ELF-1 (cell line): ENCODE results near the gene ZNF576.
"Not testable (repeated sequence)": the region's sequence is repeated elsewhere in the genome, so short reads cannot be mapped to it uniquely, and the experiment has no call there.

Experiments
- DNase-seq: peaks from one replicate; pipeline ENCODE4 v3.0.0-alpha.2; 2016; ENCODE audit warnings: low read depth, low spot score

Gene ZNF576, protein sequence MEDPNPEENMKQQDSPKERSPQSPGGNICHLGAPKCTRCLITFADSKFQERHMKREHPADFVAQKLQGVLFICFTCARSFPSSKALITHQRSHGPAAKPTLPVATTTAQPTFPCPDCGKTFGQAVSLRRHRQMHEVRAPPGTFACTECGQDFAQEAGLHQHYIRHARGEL

DNA sequence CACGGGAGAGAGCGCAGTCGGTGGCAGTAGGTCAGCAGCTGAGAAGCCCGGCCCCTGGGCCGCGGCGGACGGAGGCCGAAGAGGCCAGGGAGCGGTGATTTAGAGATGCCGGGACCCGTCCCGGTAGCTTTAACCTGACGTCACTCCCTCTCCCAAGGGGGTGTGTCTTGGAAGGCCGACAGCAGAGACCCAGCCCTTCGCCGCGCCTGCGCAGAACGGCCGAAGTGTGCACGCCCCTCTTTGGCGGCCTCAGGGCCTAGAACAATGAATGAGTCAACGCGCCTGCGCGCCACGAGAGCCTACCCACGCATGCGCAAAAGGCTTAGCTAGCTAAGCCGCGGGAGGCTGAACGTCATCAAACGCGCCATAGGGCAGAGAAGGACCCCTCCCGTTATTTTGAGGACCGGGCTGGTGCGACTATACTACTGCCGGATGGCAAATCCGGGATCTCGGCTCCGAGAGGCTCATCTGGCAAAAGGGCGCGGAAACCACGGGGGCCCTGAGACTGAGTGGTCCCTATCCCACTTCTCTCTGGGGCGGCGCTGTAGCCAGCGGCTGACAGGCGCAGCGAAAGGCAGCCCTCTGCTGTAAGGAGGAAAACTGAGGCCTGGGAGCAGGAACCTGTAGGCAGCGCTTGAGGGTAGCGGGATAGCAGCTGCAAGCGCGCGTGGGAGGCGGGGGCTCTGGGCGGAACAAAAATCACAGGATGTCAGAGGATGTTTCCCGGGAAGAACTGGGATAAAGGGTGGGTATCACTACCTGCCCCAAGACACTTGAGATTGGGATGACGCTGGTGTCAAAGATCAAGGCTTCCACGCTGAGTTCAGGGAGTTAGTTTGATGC lies at the start of gene ZNF576, which contains the start of gene IRGQ:
ZNF576 (plus strand) TSS at position 597 of the 843 bp plus-strand sequence. CDS start 514 bp downstream, outside the sequence.
IRGQ (minus strand) TSS at position 136 of the 843 bp plus-strand sequence. CDS start 796 bp downstream, outside the sequence.
- DNase-seq: peak; percentile 100

- not testable (repeated sequence) for DNase-seq
Measured at GRCh38 chr19:43547926-43548325, 48.5 kb upstream of the ZNF576 start.

DNA sequence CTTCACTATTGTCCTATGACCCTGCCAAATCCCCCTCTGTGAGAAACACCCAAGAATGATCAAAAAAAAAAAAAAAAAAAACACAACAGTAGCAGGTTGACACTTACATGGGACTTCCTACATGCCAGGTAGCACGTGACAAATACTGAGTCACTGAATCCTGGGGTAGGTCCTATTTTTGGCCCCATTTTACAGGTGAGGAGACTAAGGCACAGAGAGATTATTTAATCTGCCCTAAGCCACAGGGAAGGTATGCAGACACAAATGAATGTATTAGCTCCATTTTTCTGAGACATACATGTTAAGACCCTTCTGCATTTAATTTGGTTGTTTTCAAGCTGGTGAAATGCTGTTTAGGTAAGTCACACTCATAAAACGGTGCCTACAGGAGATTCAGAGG lies 47.7 kb upstream of the ZNF576 start:
- no peak for DNase-seq

- no peak for DNase-seq
Measured at GRCh38 chr19:43551399-43552197, 44.8 kb upstream of the ZNF576 start.

- DNase-seq: no peak
Measured at GRCh38 chr19:43552198-43552450, 44.3 kb upstream of the ZNF576 start.

- DNase-seq: no peak
Measured at GRCh38 chr19:43552616-43553015, 43.8 kb upstream of the ZNF576 start.

DNA sequence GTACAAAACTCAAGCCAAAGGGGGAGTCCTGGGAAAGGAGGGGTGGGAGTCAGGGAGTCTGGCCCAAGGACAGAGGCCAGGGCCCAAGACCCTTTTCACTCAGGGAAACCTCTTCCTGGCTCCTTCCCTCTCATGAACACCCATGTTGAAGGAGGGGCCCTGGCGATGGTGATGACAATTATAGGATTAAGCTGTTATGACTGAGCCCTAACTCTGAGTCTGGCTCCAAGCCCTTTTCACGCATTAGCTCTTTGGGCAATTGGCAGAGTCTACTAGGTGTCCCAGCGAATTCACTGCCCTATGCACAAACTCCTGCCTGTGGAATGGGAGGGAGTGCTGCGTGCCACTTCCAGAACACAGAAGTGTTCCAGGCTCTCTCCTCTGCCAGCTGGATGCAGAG lies 42.7 kb upstream of the ZNF576 start:
- no peak for DNase-seq

DNA sequence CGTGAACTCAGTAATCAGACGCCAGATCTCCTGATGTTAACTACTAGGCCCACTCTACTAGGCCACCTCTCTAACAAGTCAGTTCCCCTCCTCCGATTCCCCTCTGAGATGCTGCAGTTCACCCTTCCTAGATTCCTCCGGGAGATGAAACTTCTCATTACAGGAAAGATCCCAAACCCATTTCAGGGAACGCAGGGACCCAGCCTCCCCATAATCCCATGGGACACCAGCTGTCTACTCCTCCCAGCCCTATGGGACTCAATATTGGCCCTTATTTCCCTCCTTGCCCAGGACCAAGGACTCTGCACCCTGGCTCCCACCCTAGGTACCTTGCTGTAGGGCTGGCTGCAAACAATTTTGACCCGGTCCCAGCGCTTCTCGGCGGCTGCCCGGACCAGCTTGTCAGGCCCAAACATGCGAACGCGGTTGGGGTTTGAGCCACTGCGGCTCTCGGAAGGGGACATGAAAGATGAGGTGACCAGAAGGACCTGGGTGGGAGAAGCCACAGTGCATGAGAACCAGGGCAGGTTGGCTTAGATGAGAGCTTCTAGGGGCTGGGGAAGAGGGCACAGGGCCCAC lies 42.0 kb upstream of the ZNF576 start:
- DNase-seq: no peak

GRCh38 chr19:43555185-43555770 lies 41.1 kb upstream of the ZNF576 start:
- peak; percentile 72 for DNase-seq

DNA sequence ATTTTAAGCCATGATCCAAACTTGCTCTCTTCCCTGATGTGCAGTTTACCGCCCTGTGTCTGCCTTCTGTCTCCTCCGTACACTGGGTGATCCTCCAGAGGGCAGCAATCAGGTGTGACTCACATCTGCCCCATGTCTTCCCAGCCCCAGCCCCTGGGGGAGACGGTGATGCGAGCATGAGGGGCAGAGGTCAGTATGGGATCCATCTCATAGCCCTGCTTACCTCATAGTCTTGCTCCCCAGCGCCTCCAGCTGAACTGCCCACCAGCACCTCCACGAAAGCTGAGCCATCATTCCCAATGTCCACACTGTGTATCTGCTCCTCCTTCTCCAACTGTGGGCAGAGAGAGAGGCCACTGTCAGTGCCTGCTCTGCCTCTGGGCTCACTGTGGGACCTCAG lies 35.7 kb upstream of the ZNF576 start:
- peak; percentile 19 for DNase-seq

GRCh38 chr19:43561139-43561970 lies 35.0 kb upstream of the ZNF576 start:
- no peak for DNase-seq

GRCh38 chr19:43562226-43562697 lies 34.1 kb upstream of the ZNF576 start:
- no peak for DNase-seq

DNA sequence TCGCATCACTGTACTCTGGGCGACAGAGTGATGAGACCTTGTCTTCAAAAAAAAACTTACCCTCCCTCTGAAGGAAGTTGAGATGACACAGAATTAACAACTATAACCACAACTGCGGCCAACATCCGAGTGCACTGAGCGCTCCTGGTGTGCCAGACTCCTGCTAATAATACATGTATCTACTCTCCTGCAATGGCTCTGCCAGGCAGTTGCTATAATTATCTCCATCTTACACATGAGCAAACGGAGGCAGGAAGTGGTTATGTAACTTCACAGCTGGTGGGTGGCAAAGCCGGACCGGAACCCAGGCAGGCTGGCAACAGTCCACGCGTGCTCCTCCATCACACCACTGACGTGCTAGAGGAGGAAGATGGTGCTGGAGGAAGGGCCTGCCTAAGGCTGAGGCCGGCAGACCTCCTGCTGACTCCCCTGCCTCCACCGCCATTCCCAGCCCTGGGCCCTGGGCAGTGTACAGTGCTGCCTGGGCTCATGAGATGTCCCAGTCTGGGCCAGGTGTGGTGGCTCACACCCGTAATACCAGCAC lies 33.6 kb upstream of the ZNF576 start:
- no peak for DNase-seq

GRCh38 chr19:43563816-43564457 lies 32.5 kb upstream of the ZNF576 start:
- DNase-seq: no peak

- DNase-seq: no peak
Measured at GRCh38 chr19:43564800-43565199, 31.6 kb upstream of the ZNF576 start.

DNA sequence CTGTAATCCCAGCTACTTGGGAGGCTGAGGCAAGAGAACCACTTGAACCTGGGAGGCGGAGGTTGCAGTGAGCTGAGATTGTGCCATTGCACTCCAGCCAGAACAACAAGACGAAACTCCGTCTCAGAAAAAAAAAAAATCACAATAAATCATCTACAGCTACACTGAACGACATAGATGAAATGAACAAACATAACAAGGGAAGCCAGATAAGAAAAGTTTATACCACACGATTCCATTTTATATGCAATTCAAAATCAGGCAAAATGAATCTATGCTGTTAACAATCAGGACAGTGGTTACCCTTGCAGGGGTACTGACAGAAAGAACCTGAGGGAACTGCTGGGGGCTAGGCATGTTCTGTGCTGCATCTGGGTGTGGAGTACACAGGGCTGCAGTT lies 26.7 kb upstream of the ZNF576 start:
- no peak for DNase-seq

DNA sequence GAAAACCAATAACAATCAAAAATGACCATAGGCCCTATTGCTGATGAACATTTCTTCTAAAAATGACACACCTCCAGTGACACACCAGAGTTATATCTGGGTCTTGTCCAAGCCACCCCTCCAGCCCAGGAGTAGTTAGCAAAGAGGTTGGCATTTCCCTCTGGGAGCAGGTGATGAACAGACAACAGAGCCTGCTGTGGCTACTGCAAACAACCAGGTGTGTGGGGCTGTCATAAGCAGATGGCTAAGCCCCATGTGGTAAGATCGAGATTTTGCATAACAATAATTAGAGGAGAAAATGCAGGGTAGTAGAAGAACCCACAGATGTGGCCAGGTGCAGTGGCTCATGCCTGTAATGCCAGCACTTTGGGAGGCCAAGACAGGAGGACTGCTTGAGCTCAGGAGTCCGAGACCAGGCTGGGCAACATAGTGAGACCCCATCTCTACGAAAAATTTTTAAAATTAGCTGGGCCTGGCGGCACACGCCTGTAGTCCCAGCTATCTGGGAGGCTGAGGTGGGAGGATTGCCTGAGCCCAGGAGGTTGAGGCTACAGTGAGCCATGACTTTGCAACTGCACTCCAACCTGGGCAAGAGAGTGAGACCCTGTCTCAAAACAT lies 26.1 kb upstream of the ZNF576 start:
- DNase-seq: no peak

DNA sequence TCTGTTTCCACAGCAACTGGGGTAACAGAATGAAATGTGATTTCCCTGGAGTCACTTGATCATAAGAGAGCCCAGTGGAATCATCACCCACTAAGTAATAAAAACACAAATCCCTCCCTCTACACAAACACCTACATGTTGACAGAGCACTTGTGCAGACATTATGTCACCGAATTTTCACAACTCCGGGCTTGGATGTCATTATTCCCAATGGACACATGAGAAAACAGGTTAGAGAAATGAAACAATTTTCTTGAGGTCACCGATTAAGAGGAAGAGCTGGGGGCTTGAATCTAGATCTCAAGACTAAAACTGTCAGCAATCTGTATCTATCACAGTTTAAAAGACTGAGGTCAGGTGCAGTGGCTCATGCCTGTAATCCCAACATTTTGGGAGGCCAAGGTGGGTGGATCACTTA lies 24.2 kb upstream of the ZNF576 start:
- no peak for DNase-seq

DNA sequence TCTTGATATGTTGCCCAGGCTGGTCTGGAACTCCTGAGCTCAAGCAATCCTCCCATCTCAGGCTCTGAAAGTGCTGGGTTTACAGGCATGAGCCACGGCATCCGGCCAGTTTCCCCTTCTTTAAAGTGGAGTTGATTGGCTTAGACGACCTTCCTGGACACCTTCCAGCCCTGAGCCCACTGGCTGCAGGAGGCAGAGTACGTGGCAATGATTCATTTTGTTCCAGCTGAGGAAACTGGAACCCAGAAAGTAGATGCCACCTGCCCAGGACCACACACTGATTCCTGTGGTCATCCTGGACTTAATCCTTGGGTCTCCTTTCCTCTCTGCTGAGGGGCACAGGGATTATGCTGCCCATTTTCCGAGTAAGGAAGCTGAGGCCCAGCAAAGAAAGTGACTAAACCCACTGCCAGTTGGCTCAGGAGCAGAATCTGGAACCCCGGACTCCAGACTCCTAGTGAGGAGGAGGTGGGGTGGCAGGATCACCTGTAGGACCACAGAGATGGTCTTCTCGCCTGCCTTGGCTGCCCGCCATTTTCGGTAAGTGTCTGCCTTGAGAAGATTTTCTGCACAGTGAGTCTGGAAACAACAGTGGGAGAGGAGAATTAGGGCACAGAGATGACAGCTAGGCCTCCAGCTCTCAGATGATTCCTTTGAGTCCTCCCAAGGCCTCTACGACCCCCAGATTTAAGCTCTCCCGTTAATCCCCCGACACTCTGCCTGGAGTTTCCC lies 21.8 kb upstream of the ZNF576 start:
- DNase-seq: no peak
